SK-N-SH (cell line): ENCODE data around the gene GABRB3. TPM values are rescaled to one million over a fixed set of nuclear protein-coding genes. Genes with fewer than 3 reads are reported as not detected.

Experiments used
- CTCF ChIA-PET: fragments of 300-600, 350-600 bp; formaldehyde crosslinking; extraction: SDS; loops from one replicate; lab custom pipeline; 2021; lab: Yijun Ruan, JAX
- POLR2A ChIA-PET: fragments of 350-600 bp; sonication (Branson Sonifier 250); formaldehyde crosslinking; extraction: SDS; loops from one replicate; lab custom pipeline; 2020; ENCODE audit warnings: antibody characterized with exemption, inconsistent platforms; lab: Yijun Ruan, JAX
- DNase-seq: peaks from one replicate; pipeline ENCODE4 v3.0.0; 2012
- H2AFZ ChIP-seq: fragments of 200-600 bp; sonication (generic); 2 replicates; pipeline ENCODE4 v1.8.1; 2016; ENCODE audit warnings: antibody characterized with exemption, mild to moderate bottlenecking, low read depth
- H3F3A ChIP-seq: fragments of 200-600 bp; sonication (generic); replicated peaks from 2 replicates; pipeline ENCODE3; 2016; ENCODE audit warnings: antibody characterized with exemption, mild to moderate bottlenecking; ENCODE audit not compliant: insufficient read depth
- H3K27ac ChIP-seq, 2 experiments: fragments of 200-500 bp in 1 of 2; fragments of 200-600 bp in 1 of 2; sonication (Bioruptor generic) in 1 of 2; sonication (generic), shearing (Covaris generic) in 1 of 2; 2 replicates each; pipeline versions ENCODE4 v1.5.1 to v1.6.1; 2014 to 2016; ENCODE audit warnings: low read depth in 2 of 2, inconsistent platforms in 1 of 2, low read length in 1 of 2, mild to moderate bottlenecking in 1 of 2, mixed read lengths in 1 of 2
- H3K27me3 ChIP-seq: fragments of 200-600 bp; sonication (generic), shearing (Covaris generic); 2 replicates; pipeline ENCODE4 v1.6.1; 2016; ENCODE audit warnings: mixed run types; ENCODE audit not compliant: insufficient read depth
- H3K36me3 ChIP-seq, 2 experiments: fragments of 200-500 bp in 1 of 2; fragments of 200-600 bp in 1 of 2; sonication (Bioruptor generic) in 1 of 2; sonication (generic) in 1 of 2; replicated peaks in 1 of 2; 2 replicates each; pipeline versions ENCODE3 to v1.5.1; 2014 to 2016; ENCODE audit warnings: low read length in 1 of 2, mild to moderate bottlenecking in 1 of 2; ENCODE audit not compliant: insufficient read depth in 2 of 2, control insufficient read depth in 1 of 2
- H3K4me1 ChIP-seq, 2 experiments: fragments of 200-500 bp in 1 of 2; fragments of 200-600 bp in 1 of 2; sonication (Bioruptor generic) in 1 of 2; sonication (generic), shearing (Covaris generic) in 1 of 2; 2 replicates each; pipeline versions ENCODE4 v1.5.1 to v1.6.1; 2014 to 2016; ENCODE audit warnings: low read depth in 1 of 2, low read length in 1 of 2, mixed run types in 1 of 2; ENCODE audit not compliant: insufficient read depth in 2 of 2, control insufficient read depth in 1 of 2
- H3K4me2 ChIP-seq: fragments of 200-600 bp; sonication (generic), shearing (Covaris generic); 2 replicates; pipeline ENCODE4 v1.6.1; 2017; ENCODE audit warnings: mixed run types
- H3K4me3 ChIP-seq, 2 experiments: fragments of 200-500 bp in 1 of 2; fragments of 200-600 bp in 1 of 2; sonication (Bioruptor generic) in 1 of 2; sonication (generic), shearing (Covaris generic) in 1 of 2; 2 replicates each; pipeline versions ENCODE4 v1.5.1 to v1.8.1; 2014 to 2016; ENCODE audit warnings: low read depth in 2 of 2, inconsistent platforms in 1 of 2, low read length in 1 of 2, mild to moderate bottlenecking in 1 of 2, mixed read lengths in 1 of 2, moderate library complexity in 1 of 2
- H3K79me2 ChIP-seq: fragments of 200-600 bp; sonication (generic); 2 replicates; pipeline ENCODE4 v1.8.1; 2017; ENCODE audit warnings: mild to moderate bottlenecking; ENCODE audit not compliant: insufficient read depth
- H3K9ac ChIP-seq: fragments of 200-600 bp; sonication (generic); 2 replicates; pipeline ENCODE4 v1.6.1; 2017; ENCODE audit warnings: mixed run types
- H3K9me2 ChIP-seq: fragments of 200-600 bp; sonication (generic); 2 replicates; pipeline ENCODE4 v1.6.1; 2017; ENCODE audit warnings: mixed run types
- H3K9me3 ChIP-seq: fragments of 200-600 bp; sonication (generic); 2 replicates; pipeline ENCODE4 v1.6.1; 2017; ENCODE audit warnings: mixed run types, mild to moderate bottlenecking, moderate library complexity
- H4K20me1 ChIP-seq: fragments of 200-600 bp; sonication (generic); 2 replicates; pipeline ENCODE4 v1.6.1; 2017; ENCODE audit warnings: mild to moderate bottlenecking, mixed run types; ENCODE audit not compliant: insufficient read depth
- CHD2 ChIP-seq: fragments of 150-350 bp; IDR thresholded peaks from 2 replicates; pipeline ENCODE4 v1.6.1; 2018; ENCODE audit warnings: low read length; ENCODE audit not compliant: partially characterized antibody
- EP300 ChIP-seq, 2 experiments: IDR thresholded peaks; 2 replicates each; pipeline versions ENCODE4 v1.4.0 to v1.6.1; 2012; ENCODE audit warnings: borderline replicate concordance in 1 of 2, low read depth in 1 of 2, low read length in 1 of 2
- EZH2phosphoT487 ChIP-seq: fragments of 200-600 bp; sonication (generic); IDR thresholded peaks from 2 replicates; pipeline ENCODE4 v1.6.1; 2017; ENCODE audit warnings: low read depth, mixed run types, mild to moderate bottlenecking, antibody characterized with exemption, moderate library complexity, borderline replicate concordance
- GABPA ChIP-seq: IDR thresholded peaks from 2 replicates; pipeline ENCODE4 v1.4.0; 2012; ENCODE audit warnings: low read depth, mild to moderate bottlenecking
- GATA2 ChIP-seq: sonication (generic); formaldehyde crosslinking; IDR thresholded peaks from 2 replicates; pipeline ENCODE4 v1.5.0; 2020; ENCODE audit warnings: mild to moderate bottlenecking, missing genetic modification reagents
- IRF3 ChIP-seq: fragments of 150-350 bp; IDR thresholded peaks from 2 replicates; pipeline ENCODE4 v1.6.1; 2016; ENCODE audit warnings: mild to moderate bottlenecking, low read depth, low read length
- JUND ChIP-seq: IDR thresholded peaks from 2 replicates; pipeline ENCODE4 v1.4.0; 2012
- MAX ChIP-seq: IDR thresholded peaks from 2 replicates; pipeline ENCODE4 v1.4.0; 2012; ENCODE audit warnings: low read depth
- MEF2A ChIP-seq: IDR thresholded peaks from 2 replicates; pipeline ENCODE4 v1.4.0; 2012; ENCODE audit warnings: low read depth, borderline replicate concordance
- NFIC ChIP-seq: IDR thresholded peaks from 2 replicates; pipeline ENCODE4 v1.4.0; 2012; ENCODE audit warnings: borderline replicate concordance
- NRF1 ChIP-seq: IDR thresholded peaks from 2 replicates; pipeline ENCODE4 v1.6.1; 2012; ENCODE audit warnings: low read depth, mild to moderate bottlenecking, low read length
- POLR2AphosphoS5 ChIP-seq: IDR thresholded peaks from 2 replicates; pipeline ENCODE4 v1.6.1; 2012; ENCODE audit warnings: low read depth, low read length
- RCOR1 ChIP-seq: fragments of 150-350 bp; IDR thresholded peaks from 2 replicates; pipeline ENCODE4 v1.6.1; 2017; ENCODE audit warnings: antibody characterized with exemption, low read length
- RFX5 ChIP-seq: IDR thresholded peaks from 2 replicates; pipeline ENCODE4 v1.6.1; 2012; ENCODE audit warnings: mild to moderate bottlenecking, improper control_type of control experiment, low read length
- RXRA ChIP-seq: IDR thresholded peaks from 2 replicates; pipeline ENCODE4 v1.4.0; 2012; ENCODE audit warnings: low read depth, mild to moderate bottlenecking, borderline replicate concordance
- SIN3A ChIP-seq: IDR thresholded peaks from 2 replicates; pipeline ENCODE4 v1.6.1; 2012; ENCODE audit warnings: low read depth, mild to moderate bottlenecking, low read length, moderate library complexity, borderline replicate concordance
- SMC3 ChIP-seq: IDR thresholded peaks from 2 replicates; pipeline ENCODE4 v1.6.1; 2012; ENCODE audit warnings: low read depth, low read length, improper control_type of control experiment
- TEAD4 ChIP-seq: IDR thresholded peaks from 2 replicates; pipeline ENCODE4 v1.4.0; 2012; ENCODE audit warnings: mild to moderate bottlenecking, borderline replicate concordance; ENCODE audit not compliant: insufficient read depth
- USF1 ChIP-seq: IDR thresholded peaks from 2 replicates; pipeline ENCODE4 v1.4.0; 2012; ENCODE audit warnings: low read depth, borderline replicate concordance
- YY1 ChIP-seq: IDR thresholded peaks from 2 replicates; pipeline ENCODE4 v1.4.0; 2012; ENCODE audit warnings: low read depth, mild to moderate bottlenecking
- WGBS: methylation state at CpG from one replicate; pipeline ENCODE4 v1.1.6; 2017; ENCODE audit warnings: low lambda C conversion rate; 5-methylcytosine and 5-hydroxymethylcytosine counted together
- polyA plus RNA-seq, 3 experiments: library from polyadenylated mRNA; depleted of rRNA; stranded (reverse); fragments of >200 nt; gene quantifications; 2 replicates each; pipeline ENCODE4 v1.2.3, GENCODE V29; 2012
- TF ChIP-seq, protein P1 (sequence below): IDR thresholded peaks from 2 replicates; pipeline ENCODE4; 2012
- TF ChIP-seq, protein P2 (sequence below): IDR thresholded peaks from 2 replicates; pipeline ENCODE4 v1.6.1; 2012; ENCODE audit warnings: mild to moderate bottlenecking, low read depth, low read length, moderate library complexity
- TF ChIP-seq, protein P3 (sequence below): fragments of 200-600 bp; sonication (generic); IDR thresholded peaks from 2 replicates; pipeline ENCODE4 v1.6.1; 2017; ENCODE audit warnings: antibody characterized with exemption, mild to moderate bottlenecking, moderate library complexity

The GABRB3 gene
- polyA plus RNA-seq, 1 of the 3 experiments (the other 2 are of a cell fraction), result 0.10 TPM

DNA sequence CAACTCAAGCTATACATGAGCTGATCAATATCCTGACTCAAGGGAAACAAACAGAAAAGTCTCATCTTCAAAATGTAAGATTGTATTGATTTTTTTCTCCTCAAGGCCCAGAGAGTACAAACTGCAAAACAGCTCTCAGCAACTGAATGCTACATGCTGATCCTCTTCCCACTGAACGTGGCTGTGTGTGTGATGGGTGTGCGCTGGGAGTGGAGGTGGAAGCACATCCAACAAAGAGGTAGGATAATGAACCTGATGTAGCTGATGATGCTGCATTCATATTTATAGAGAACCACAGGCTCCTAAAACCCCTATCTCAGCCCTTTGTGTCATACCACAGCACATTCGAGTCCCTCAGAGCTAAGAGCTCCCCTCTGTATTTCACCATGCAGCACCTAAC is 56.8 kb downstream of the GABRB3 start:
- no peaks in the 10 kb centered on the region for H4K20me1 ChIP-seq
- H3K9ac ChIP-seq, result no peak overlapping the region
- no peaks in the 10 kb centered on the region for H3K9me2 ChIP-seq
- DNase-seq, result no peak
- ChIA-PET POLR2A (no interaction called here), CTCF (no interaction called here)
- no peaks in the 10 kb centered on the region for H3F3A ChIP-seq
- H3K36me3 ChIP-seq, result no peaks in the 10 kb centered on the region
- no peak overlapping the region for H2AFZ ChIP-seq
- no peaks in the 10 kb centered on the region for H3K9me3 ChIP-seq
- no peak overlapping the region for H3K4me3 ChIP-seq
- no peaks in the 10 kb centered on the region for H3K4me1 ChIP-seq
- no peaks in the 10 kb centered on the region for H3K27me3 ChIP-seq
- no peak overlapping the region for H3K4me2 ChIP-seq
- H3K79me2 ChIP-seq, result no peaks in the 10 kb centered on the region
- H3K27ac ChIP-seq, result no peak overlapping the region
- TF ChIP-seq CHD2 (no peak), GABPA (no peak), IRF3 (no peak), EP300 (IDR thresholded peaks at IDR 0.05; ENCODE audit: borderline replicate concordance in 1 of 2, low read depth in 1 of 2, low read length in 1 of 2) (no peak), RXRA (no peak), SIN3A (no peak), GATA2 (no peak), JUND (no peak), NRF1 (no peak)
- TF ChIP-seq, protein P1, sequence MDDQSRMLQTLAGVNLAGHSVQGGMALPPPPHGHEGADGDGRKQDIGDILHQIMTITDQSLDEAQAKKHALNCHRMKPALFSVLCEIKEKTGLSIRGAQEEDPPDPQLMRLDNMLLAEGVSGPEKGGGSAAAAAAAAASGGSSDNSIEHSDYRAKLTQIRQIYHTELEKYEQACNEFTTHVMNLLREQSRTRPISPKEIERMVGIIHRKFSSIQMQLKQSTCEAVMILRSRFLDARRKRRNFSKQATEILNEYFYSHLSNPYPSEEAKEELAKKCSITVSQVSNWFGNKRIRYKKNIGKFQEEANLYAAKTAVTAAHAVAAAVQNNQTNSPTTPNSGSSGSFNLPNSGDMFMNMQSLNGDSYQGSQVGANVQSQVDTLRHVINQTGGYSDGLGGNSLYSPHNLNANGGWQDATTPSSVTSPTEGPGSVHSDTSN, result no peak
- TF ChIP-seq, protein P2, sequence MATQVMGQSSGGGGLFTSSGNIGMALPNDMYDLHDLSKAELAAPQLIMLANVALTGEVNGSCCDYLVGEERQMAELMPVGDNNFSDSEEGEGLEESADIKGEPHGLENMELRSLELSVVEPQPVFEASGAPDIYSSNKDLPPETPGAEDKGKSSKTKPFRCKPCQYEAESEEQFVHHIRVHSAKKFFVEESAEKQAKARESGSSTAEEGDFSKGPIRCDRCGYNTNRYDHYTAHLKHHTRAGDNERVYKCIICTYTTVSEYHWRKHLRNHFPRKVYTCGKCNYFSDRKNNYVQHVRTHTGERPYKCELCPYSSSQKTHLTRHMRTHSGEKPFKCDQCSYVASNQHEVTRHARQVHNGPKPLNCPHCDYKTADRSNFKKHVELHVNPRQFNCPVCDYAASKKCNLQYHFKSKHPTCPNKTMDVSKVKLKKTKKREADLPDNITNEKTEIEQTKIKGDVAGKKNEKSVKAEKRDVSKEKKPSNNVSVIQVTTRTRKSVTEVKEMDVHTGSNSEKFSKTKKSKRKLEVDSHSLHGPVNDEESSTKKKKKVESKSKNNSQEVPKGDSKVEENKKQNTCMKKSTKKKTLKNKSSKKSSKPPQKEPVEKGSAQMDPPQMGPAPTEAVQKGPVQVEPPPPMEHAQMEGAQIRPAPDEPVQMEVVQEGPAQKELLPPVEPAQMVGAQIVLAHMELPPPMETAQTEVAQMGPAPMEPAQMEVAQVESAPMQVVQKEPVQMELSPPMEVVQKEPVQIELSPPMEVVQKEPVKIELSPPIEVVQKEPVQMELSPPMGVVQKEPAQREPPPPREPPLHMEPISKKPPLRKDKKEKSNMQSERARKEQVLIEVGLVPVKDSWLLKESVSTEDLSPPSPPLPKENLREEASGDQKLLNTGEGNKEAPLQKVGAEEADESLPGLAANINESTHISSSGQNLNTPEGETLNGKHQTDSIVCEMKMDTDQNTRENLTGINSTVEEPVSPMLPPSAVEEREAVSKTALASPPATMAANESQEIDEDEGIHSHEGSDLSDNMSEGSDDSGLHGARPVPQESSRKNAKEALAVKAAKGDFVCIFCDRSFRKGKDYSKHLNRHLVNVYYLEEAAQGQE, result no peak
- 39% methylated on average over 3 of the region's 3 CpGs for WGBS

DNA sequence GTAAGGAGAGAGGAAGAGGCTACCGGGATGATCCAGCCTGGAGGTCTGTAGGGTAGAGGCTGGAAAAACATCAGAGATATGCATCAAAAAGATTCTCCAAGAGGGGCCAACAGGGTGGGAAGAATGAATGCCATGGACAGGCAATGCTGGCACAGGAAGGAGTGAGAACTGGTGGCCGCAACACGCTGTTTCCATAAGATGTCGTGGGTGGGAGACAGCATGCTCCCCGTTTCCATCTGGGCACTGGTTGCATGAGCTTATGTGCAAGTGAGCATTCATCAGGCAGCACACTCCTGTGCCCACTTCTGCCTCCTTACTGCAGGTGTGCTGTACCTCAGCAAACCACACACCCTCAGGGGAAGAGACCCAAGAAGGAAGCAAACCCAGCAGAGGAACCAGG is 59.4 kb downstream of the GABRB3 start:
- Histone ChIP-seq H3K9me2 (no peaks in the 10 kb centered on the region), H3K4me3 (no peak overlapping the region), H3F3A (no peaks in the 10 kb centered on the region), H3K36me3 (no peaks in the 10 kb centered on the region), H4K20me1 (no peaks in the 10 kb centered on the region), H3K27ac (no peak overlapping the region), H3K9ac (no peak overlapping the region), H3K27me3 (no peaks in the 10 kb centered on the region), H2AFZ (no peak overlapping the region), H3K4me1 (no peaks in the 10 kb centered on the region), H3K79me2 (no peaks in the 10 kb centered on the region), H3K9me3 (no peaks in the 10 kb centered on the region), H3K4me2 (no peak overlapping the region)
- ChIA-PET POLR2A (no interaction called here), CTCF (no interaction called here)
- DNase-seq, result no peak
- WGBS, result 54% methylated on average over 5 of the region's 5 CpGs
- no peak for TF ChIP-seq RCOR1
- TF ChIP-seq POLR2AphosphoS5, result no peak
- no peak for TF ChIP-seq TEAD4
- TF ChIP-seq, protein P3, sequence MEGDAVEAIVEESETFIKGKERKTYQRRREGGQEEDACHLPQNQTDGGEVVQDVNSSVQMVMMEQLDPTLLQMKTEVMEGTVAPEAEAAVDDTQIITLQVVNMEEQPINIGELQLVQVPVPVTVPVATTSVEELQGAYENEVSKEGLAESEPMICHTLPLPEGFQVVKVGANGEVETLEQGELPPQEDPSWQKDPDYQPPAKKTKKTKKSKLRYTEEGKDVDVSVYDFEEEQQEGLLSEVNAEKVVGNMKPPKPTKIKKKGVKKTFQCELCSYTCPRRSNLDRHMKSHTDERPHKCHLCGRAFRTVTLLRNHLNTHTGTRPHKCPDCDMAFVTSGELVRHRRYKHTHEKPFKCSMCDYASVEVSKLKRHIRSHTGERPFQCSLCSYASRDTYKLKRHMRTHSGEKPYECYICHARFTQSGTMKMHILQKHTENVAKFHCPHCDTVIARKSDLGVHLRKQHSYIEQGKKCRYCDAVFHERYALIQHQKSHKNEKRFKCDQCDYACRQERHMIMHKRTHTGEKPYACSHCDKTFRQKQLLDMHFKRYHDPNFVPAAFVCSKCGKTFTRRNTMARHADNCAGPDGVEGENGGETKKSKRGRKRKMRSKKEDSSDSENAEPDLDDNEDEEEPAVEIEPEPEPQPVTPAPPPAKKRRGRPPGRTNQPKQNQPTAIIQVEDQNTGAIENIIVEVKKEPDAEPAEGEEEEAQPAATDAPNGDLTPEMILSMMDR, result no peak
- no peak for TF ChIP-seq MEF2A
- TF ChIP-seq RFX5, result no peak
- no peak for TF ChIP-seq NFIC
- no peak for TF ChIP-seq YY1
- TF ChIP-seq SMC3, result no peak
- TF ChIP-seq EZH2phosphoT487, result no peak
- TF ChIP-seq USF1, result no peak
- TF ChIP-seq MAX, result no peak
